Activated CD4-positive, CD25-positive, alpha-beta regulatory T cell treated with anti-CD3 and anti-CD28 coated beads, Interleukin-2, amount 50 U/mL, for 24 hours (primary cell): ENCODE data around the gene UBASH3A.

ENCODE experiments used
- ATAC-seq, 2 donors: fragments of 150-1000 bp; cut with Tn5 transposase; one replicate each; pipeline ENCODE4 v1.10.0; 2021; ENCODE audit warnings: mild to moderate bottlenecking in 1 of 2, moderate library complexity in 1 of 2

Gene UBASH3A

GRCh38 chr21:42453224-42453985 is 49.7 kb downstream of the UBASH3A start:
- ATAC-seq = no peak

GRCh38 chr21:42453986-42454570 is 50.4 kb downstream of the UBASH3A start:
- ATAC-seq = no peak

GRCh38 chr21:42454786-42455185 is 51.1 kb downstream of the UBASH3A start:
- ATAC-seq = no peak

- no peak for ATAC-seq
Measured at GRCh38 chr21:42455196-42455595, 51.5 kb downstream of the UBASH3A start.

GRCh38 chr21:42455754-42456440 is 52.2 kb downstream of the UBASH3A start:
- ATAC-seq = no peak

- ATAC-seq = peak; percentile 98
Measured at GRCh38 chr21:42456457-42456856, 52.8 kb downstream of the UBASH3A start.

- no peak for ATAC-seq
Measured at GRCh38 chr21:42459082-42459460, 55.4 kb downstream of the UBASH3A start.

GRCh38 chr21:42459546-42460215 is 56.0 kb downstream of the UBASH3A start:
- no peak for ATAC-seq

- peak; percentile 36 to 41 for ATAC-seq
Measured at GRCh38 chr21:42460391-42461184, 56.9 kb downstream of the UBASH3A start.

- ATAC-seq = no peak
Measured at GRCh38 chr21:42461185-42461520, 57.5 kb downstream of the UBASH3A start.

- ATAC-seq = no peak
Measured at GRCh38 chr21:42461881-42462877, 58.5 kb downstream of the UBASH3A start.

- peak; percentile 42 to 55 for ATAC-seq
Measured at GRCh38 chr21:42463861-42464515, 60.3 kb downstream of the UBASH3A start.

GRCh38 chr21:42465008-42465802 is 61.5 kb downstream of the UBASH3A start:
- ATAC-seq = peak; percentile 12 to 29

- ATAC-seq = peak in 1 of 2 donors; percentile 46
Measured at GRCh38 chr21:42465803-42466127, 62.1 kb downstream of the UBASH3A start.

- no peak for ATAC-seq
Measured at GRCh38 chr21:42466700-42467099, 63.0 kb downstream of the UBASH3A start.

- ATAC-seq = no peak
Measured at GRCh38 chr21:42467140-42467983, 63.7 kb downstream of the UBASH3A start.

GRCh38 chr21:42468491-42469131 is 64.9 kb downstream of the UBASH3A start:
- ATAC-seq = no peak

- ATAC-seq = no peak
Measured at GRCh38 chr21:42469272-42469671, 65.6 kb downstream of the UBASH3A start.
